ENCODE measurements around the gene PPTC7.
"Not testable (repeated sequence)": the region's sequence is repeated elsewhere in the genome, so short reads cannot be mapped to it uniquely, and the experiment has no call there.

GRCh38 chr12:110587102-110587501, 4.0 kb upstream of the PPTC7 start:
- TF ChIP-seq, protein P1, sequence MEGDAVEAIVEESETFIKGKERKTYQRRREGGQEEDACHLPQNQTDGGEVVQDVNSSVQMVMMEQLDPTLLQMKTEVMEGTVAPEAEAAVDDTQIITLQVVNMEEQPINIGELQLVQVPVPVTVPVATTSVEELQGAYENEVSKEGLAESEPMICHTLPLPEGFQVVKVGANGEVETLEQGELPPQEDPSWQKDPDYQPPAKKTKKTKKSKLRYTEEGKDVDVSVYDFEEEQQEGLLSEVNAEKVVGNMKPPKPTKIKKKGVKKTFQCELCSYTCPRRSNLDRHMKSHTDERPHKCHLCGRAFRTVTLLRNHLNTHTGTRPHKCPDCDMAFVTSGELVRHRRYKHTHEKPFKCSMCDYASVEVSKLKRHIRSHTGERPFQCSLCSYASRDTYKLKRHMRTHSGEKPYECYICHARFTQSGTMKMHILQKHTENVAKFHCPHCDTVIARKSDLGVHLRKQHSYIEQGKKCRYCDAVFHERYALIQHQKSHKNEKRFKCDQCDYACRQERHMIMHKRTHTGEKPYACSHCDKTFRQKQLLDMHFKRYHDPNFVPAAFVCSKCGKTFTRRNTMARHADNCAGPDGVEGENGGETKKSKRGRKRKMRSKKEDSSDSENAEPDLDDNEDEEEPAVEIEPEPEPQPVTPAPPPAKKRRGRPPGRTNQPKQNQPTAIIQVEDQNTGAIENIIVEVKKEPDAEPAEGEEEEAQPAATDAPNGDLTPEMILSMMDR (IDR thresholded peaks at IDR 0.05): not testable (repeated sequence)
- TF ChIP-seq EP300 (IDR thresholded peaks at IDR 0.05; ENCODE audit: low read depth); POLR2AphosphoS5 (IDR thresholded peaks at IDR 0.05); POLR2A (IDR thresholded peaks at IDR 0.05): not testable (repeated sequence)

Data from transverse colon (tissue), 4 donors.